GM18517 (cell line): ENCODE results near the gene MPRIP.

Experiments used
- ATAC-seq: cut with Tn5 transposase; IDR thresholded peaks from one replicate; pipeline ENCODE4 v1.9.1; 2021; ENCODE audit warnings: mild to moderate bottlenecking, moderate library complexity; ENCODE audit not compliant: unreplicated experiment

MPRIP gene

GRCh38 chr17:17084941-17085340, 42.7 kb downstream of the MPRIP start:
- no peak for ATAC-seq

GRCh38 chr17:17086585-17086984, 44.3 kb downstream of the MPRIP start:
- no peak for ATAC-seq

GRCh38 chr17:17087424-17088015, 45.3 kb downstream of the MPRIP start:
- ATAC-seq, result no peak

GRCh38 chr17:17088086-17088485, 45.8 kb downstream of the MPRIP start:
- no peak for ATAC-seq

GRCh38 chr17:17088541-17089525, 46.6 kb downstream of the MPRIP start:
- no peak for ATAC-seq

- ATAC-seq, result no peak
Measured at GRCh38 chr17:17089796-17090641, 47.8 kb downstream of the MPRIP start.

- ATAC-seq, result no peak
Measured at GRCh38 chr17:17090642-17091103, 48.4 kb downstream of the MPRIP start.

GRCh38 chr17:17091276-17091675, 49.0 kb downstream of the MPRIP start:
- no peak for ATAC-seq

- no peak for ATAC-seq
Measured at GRCh38 chr17:17091856-17092756, 49.8 kb downstream of the MPRIP start.

GRCh38 chr17:17093764-17094163, 51.5 kb downstream of the MPRIP start:
- no peak for ATAC-seq

- ATAC-seq, result no peak
Measured at GRCh38 chr17:17096438-17097178, 54.4 kb downstream of the MPRIP start.

GRCh38 chr17:17097763-17098345, 55.6 kb downstream of the MPRIP start:
- no peak for ATAC-seq

GRCh38 chr17:17098551-17099179, 56.4 kb downstream of the MPRIP start:
- no peak for ATAC-seq

GRCh38 chr17:17102176-17102575, 59.9 kb downstream of the MPRIP start:
- ATAC-seq, result no peak

- ATAC-seq, result no peak
Measured at GRCh38 chr17:17103160-17103559, 60.9 kb downstream of the MPRIP start.

- ATAC-seq, result no peak
Measured at GRCh38 chr17:17104036-17104435, 61.8 kb downstream of the MPRIP start.

GRCh38 chr17:17104494-17104893, 62.2 kb downstream of the MPRIP start:
- no peak for ATAC-seq

GRCh38 chr17:17105976-17106375, 63.7 kb downstream of the MPRIP start:
- no peak for ATAC-seq

GRCh38 chr17:17106756-17107155, 64.5 kb downstream of the MPRIP start:
- no peak for ATAC-seq
